NCI-H2196 treated with DMSO at 0.1 percent for 48 hours (cell line): ENCODE measurements around the gene TMEM132D.
"Not testable (repeated sequence)": the region's sequence is repeated elsewhere in the genome, so short reads cannot be mapped to it uniquely, and the experiment has no call there.

ENCODE experiments used
- DNase-seq: peaks from one replicate; lab custom pipeline; 2025; ENCODE audit not compliant: unreplicated experiment; lab: John Stamatoyannopoulos, UW

The TMEM132D gene

DNA sequence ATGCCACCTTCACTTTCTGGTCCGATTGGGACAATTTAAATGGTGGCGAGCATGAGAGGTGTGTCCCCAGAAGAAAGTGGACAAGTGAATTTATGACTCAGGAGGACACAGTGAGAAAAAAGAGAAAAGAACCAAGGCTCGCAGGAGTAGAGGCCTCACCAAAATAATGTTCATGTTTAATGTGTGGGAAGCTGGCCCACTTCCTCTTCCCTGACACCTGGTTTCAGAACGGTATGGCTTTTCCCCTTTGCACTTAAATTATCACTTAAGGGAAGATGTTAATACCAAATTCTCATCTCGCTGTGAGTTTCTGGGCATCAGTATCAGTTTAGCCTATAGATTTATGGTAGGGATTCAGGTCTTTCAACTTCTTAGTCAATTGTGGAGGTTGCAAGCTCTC is 824.1 kb downstream of the TMEM132D start:
- no peak for DNase-seq

DNA sequence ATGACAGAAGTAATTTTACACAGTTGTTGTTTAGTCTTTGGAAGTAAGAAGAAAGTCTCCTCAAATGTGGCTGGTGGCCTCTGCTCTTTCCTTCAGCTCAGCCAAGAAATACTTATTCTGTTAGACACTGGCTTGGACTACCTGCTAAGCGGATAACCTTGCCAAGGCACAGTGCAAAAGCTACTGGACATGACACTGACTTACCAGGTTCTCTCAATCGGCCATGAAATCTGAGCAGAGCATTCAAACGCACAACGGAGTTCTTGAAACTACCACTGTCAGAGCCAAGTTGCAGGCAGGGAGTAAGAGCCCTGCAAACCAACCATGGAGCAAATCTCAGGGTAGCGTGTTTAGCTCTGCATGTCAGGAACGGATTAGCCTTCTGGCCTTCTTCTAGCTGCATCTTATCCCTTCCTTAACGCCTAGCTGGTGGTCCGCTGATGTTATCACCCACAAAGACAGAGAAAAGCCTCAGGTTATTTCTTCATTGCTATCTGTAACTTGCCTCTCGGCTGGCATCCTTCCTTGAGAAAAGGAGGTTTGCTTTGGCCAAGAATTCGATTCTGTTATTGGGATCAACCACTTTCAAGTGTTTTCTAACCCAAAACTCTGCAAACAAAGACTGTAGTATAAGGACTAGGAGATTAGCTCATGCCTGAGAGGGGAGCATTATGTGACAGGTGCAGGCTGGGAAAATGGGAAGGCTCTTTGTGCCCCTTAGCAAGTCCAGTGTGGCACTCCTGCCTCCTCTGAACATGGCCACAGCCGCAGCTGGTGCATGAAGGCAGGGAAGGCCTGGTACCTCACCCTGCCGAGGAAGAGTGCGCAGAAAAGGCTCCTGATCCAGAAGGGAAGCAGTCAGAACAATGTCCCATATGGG is 827.1 kb downstream of the TMEM132D start:
- DNase-seq, result no peak

GRCh38 chr12:129075460-129076208 is 828.2 kb downstream of the TMEM132D start:
- peak; percentile 23 for DNase-seq

DNA sequence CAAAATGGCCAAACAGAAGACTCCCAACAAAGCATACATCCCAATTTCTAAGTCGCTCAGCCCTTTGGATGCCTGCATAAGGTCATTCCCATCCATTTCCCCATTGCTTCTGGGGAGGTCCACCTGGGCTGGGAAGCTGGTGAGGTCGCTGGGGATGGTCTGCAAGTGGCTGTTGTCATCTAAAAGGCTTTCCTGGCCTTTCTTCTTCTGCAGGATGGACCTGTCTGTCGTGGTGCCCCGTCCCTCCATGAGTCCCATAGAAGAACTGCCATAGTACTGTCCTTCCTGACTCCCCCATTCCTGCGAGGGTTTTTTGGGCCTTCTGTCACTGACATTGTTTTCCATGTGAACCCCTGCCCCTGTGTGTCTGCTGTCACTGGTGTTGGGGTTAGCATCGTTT is 829.4 kb downstream of the TMEM132D start:
- DNase-seq, result no peak

DNA sequence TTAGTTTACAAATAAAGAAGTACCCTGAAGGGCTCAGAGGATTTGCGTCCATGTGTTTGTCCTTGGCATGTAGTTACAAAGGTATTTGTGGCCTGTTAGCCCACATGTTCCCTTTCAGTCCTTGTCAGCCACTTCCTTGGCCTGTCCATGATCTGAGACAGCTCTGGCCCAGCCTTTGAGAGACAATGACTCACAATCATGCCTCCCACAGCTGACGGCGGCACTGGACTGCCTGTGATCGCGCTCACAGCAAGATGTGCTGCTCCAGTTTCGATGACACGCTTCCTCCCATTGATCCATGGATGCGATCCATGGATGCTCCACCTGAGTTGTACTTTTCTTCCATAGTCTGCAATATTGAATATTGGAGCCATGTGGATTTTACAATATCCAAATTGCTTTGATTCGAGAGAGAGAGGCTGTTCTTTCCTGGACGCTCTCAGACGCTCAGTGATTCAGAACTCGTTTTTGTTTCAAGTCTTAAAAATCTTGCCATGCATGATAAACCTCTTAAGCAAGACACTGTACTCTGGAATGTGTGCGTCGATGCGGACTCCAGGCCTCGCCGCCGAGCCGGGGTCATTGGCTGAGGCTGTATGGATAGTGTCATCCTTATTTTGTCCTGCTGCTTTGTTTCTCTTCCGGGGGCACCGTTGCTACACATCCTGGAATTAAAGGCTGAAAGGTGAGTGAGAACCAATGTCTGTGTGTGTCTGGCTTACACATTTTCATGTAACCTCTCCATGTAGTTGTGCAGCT is 830.5 kb downstream of the TMEM132D start:
- no peak for DNase-seq

GRCh38 chr12:129071362-129071761 is 832.5 kb downstream of the TMEM132D start:
- no peak for DNase-seq

DNA sequence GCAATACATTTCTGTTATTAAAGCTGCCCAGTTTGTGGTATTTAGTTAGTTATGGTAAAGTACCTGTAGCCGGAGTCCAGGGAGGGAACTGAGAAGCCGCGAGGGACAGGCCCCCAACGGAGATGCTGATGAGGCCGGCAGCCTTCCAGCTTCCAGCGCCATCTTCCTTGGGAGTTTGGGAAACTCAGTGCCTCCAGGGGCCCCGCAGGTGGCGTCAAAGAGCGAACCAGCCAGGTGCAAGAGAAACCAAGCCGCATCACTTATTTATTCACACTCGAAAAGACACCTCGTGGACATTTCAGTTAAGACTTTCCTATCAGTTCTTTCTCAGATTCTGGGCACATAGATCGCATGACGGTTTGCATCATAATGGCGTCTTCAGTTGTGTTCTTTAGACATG is 833.9 kb downstream of the TMEM132D start:
- no peak for DNase-seq

DNA sequence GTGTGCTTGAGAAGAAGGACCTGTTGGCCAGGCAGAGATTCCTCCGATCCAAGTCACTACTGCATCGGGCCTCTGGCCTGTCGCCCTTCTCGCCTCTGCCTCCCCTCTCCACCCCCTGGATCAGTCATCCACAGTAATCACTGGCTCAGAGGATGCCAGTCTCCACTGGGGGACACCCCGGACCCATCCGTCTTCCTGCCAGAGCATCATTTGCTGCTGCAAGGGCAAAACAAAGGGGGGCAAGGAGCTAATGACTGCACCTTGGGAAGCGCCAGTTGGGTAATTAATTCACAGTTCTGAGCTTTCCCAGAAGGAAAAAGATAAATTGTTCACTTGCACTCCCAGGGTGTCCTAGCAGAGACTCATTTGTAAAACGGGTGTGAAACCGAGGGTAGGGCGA is 835.1 kb downstream of the TMEM132D start:
- no peak for DNase-seq

DNA sequence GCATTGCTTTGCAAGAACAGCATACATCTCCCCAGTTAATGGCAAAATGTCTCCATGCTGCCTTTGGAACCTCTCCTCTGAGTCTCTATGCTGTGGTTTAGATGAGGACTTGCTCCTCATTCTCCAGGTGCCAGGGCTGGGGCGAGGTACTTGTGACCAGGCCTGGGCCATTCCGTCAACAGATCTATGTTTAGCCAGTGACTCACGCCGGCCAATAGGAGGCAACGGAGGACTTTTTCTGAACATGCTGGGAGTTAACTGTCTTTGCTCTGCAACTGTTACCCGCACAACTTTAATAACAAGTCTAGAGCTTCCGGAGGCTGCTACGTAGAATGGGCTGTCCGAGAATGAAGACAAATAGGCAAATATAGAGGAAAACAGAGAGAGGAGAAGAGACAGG is 836.3 kb downstream of the TMEM132D start:
- DNase-seq, result no peak

GRCh38 chr12:129064209-129064855 is 839.5 kb downstream of the TMEM132D start:
- DNase-seq, result no peak

- no peak for DNase-seq
Measured at GRCh38 chr12:129063600-129063999, 840.2 kb downstream of the TMEM132D start.

GRCh38 chr12:129053232-129053631 is 850.6 kb downstream of the TMEM132D start:
- no peak for DNase-seq

DNA sequence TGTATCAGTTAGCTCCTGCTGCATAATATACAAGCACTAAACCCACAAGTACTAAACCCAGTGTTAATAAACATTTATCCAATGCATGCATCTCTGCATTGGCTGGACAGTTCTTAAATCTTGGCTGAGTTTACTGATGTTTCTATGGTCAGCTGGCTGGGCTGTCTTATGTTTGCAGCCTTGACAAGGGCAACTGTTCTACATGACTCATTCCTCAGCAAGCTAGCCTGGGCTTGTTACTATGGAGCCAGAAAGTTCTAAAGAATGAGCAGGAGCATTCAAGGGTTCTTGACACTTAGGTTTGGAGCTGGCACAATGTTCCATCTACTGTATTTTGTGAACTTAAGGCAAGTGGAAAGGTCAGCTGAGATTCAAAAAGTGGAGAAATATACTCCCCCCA is 851.5 kb downstream of the TMEM132D start:
- DNase-seq, result no peak

GRCh38 chr12:129049917-129050316 is 853.9 kb downstream of the TMEM132D start:
- DNase-seq, result no peak

- DNase-seq, result not testable (repeated sequence)
Measured at GRCh38 chr12:129043334-129043733, 860.5 kb downstream of the TMEM132D start.

DNA sequence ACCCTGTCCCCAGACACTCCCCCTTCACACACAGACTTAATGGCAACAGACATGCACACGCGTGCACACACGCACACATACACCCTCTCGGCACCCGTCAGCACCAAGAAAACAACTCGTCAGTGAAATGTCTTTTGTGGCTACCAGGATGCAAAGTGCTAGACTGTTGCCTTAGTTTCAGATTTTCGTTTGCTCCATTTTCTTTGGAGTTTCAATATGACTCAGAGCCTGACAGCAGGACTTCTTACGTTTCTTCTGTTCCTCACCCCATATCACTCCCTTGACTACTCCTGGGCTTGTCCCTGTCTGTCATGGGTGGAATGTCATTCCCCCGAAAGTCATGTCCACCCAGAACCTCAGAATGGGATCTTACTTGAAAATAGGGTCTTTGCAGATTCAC is 867.7 kb downstream of the TMEM132D start:
- DNase-seq, result no peak

DNA sequence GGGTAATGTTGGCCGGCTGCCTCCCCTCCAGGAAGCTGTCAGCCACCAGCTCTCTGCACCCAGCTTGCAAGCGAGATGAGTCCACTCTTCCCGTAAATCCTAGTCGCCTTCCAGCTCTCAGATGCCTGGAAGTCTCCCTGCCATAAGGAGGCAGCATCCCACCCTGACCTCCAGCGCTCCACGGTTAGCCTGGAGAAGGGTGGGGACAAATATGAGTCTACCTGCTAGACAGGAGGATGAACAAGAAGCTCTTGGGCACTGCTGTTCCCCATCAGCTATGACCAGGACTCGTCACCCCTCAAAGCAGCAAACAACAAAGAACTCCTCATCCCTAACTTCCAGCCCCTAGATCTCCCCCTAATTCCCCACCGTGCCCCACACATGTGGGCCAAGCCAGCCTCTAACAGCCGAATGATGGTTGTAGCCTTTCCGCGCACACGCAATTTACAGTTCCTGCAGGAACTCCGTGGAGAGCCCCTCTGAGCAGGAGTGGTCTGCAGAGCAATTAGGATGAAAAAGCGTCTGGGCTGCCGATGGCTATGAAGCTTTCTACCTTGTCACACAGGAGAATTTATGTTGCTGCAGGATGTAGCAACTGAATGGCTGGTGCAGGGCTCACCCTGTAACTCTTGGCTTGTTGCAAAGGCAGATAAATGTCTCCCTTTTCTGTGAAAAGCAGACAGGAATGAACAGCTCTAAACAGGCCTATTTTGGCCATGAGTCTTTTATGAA is 869.1 kb downstream of the TMEM132D start:
- DNase-seq, result no peak

- DNase-seq, result no peak
Measured at GRCh38 chr12:129028844-129029243, 875.0 kb downstream of the TMEM132D start.

- no peak for DNase-seq
Measured at GRCh38 chr12:129025055-129025454, 878.8 kb downstream of the TMEM132D start.
